HG03103 (cell line): Measurements from ENCODE around the gene MYADM.
"Not testable (repeated sequence)": the region's sequence is repeated elsewhere in the genome, so short reads cannot be mapped to it uniquely, and the experiment has no call there.

Experiments used
- ATAC-seq: cut with Tn5 transposase; IDR thresholded peaks from one replicate; pipeline ENCODE4 v1.9.1; 2021; ENCODE audit warnings: low read depth; ENCODE audit not compliant: unreplicated experiment

MYADM gene, protein sequence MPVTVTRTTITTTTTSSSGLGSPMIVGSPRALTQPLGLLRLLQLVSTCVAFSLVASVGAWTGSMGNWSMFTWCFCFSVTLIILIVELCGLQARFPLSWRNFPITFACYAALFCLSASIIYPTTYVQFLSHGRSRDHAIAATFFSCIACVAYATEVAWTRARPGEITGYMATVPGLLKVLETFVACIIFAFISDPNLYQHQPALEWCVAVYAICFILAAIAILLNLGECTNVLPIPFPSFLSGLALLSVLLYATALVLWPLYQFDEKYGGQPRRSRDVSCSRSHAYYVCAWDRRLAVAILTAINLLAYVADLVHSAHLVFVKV

DNA sequence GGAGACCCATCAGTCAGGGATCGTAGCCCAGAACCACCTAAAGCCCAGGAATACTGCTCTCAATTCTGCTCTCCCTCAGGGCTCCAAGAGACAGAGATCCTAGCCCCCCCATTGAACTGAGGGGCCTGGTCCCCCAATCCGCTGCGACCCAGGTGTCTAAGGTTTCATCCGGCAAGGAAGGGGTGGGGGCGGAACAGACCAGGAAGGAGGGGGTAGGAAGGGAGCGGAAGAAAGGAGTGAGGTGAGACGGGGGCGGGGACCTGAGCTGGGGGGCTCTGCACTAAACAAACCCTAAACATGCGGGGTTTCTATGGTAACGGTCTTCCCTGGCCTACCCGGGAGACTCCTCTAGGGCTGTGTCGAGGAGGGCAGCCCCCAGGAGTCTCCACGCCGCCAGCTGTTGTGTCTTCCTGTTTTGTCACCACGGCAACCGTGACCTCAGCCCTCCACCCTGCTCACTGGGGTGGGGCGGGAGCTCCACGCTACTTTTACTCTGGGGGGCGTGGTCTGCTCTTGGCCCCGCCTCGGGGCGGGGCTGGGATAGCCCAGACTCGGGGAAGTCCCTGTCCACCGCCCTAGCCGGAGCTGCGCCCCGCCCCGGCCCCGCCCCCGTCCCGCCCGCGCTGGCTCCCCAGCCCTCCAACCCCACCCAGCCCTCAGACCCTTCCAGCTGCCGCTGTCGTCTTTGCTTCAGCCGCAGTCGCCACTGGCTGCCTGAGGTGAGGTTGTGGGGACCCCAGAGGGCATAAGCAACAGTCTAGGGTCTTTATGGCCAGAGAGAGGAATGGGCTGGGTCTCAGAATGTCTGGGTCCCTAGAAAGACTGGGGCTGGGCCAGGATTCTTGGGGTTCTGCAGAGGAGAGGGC is at the start of gene MYADM:
Gene MYADM (plus strand): TSS at position 659 of the 866 bp plus-strand sequence. CDS start 5,647 bp downstream, outside the sequence.
- peak; percentile 52 for ATAC-seq

DNA sequence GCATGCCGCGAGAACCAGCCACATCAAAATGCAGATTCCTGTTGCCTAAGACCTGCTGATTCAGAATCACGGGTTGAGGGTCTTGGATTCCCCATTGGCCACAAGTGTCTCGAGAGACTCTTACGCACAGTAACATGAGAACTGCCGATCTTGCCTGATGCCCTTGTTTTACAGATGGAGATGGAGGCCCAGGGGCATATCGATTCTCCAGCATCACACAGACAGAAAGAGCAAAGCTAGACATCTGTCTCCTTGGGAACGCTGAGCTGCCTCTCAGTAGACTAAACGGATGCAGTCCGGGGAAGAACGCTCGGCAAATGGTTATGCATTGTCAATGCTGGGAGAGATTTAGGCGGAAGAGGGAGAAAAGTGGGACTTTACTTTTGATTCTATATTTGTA is 48.9 kb upstream of the MYADM start:
- no peak for ATAC-seq

DNA sequence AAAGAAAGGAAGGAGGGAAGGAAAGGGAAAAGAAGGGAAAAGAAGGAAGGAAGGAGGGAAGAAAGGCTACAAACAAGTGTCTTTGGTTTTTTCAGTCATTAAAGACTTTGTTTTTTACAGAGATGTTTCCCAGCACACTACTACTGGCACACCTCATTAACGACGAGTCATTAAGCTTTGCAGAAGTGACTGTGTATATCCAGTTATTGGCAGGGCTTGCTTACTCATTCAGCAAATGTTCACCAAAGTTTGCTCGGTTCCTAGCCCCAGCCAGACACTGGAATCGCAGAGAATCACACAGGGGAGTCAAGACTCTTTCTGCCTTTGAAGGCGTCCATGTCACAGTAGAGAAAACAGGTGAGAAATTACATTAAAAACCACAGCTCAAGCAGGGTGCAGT is 47.8 kb upstream of the MYADM start:
- no peak for ATAC-seq

DNA sequence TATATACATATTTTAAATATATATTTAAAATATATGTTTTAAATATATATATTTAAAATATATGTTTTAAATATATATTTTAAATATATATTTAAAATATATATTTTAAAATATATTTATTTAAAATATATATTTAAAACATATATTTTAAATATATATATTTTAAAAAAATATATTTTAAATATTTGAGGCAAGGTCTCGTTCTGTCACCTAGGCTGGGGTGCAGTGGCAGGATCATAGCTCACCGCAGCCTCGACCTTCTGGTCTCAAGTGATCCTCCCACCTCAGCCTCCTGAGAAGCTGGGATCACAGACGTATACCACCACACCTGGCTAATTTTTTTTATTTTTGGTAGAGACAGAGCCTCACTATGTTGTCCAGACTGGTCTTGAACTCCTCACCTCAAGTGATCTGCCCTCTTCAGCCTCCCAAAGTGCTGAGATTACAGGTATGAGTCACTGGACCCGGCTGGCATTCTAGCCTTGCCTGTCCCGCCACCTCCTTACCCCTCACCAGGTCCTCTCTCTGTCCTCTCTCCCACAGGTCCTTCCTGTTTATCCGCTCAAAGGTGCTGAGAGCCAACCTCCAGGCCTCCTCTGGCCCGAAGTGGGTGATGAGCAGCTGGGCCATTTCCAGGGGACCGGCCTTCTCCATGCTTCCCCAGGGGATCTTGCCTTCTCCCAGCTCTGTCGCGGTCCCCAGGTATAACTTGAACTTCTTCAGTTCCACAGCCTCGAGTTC is 44.1 kb upstream of the MYADM start:
- no peak for ATAC-seq

DNA sequence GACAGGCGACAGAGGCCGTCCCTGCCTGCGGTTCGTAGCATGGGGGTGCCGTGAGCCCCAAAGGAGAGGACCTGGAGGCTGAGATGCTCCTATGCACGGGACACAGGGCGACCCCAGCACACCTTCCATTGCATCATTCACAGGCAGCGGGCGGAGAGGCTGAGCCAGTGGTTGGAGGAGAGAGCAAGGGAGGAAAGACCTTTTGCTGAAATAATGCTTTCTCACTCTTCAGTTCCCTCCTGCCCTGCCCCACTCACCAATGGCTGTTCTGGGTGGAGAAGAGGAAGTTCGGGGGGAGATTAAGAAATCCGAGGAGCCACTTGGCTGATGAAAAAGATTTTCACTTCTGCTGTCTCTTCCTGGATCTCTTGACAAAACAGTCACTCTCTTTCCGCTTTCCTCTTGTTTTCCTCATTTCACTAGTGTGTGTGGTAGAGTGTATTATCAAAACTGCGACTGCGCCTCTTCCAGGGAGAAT is 43.5 kb upstream of the MYADM start, which contains the start of gene NLRP12:
Gene NLRP12 (minus strand): TSS at position 181 of the 478 bp plus-strand sequence. CDS start 140 bp downstream, at position 41.
- no peak for ATAC-seq

DNA sequence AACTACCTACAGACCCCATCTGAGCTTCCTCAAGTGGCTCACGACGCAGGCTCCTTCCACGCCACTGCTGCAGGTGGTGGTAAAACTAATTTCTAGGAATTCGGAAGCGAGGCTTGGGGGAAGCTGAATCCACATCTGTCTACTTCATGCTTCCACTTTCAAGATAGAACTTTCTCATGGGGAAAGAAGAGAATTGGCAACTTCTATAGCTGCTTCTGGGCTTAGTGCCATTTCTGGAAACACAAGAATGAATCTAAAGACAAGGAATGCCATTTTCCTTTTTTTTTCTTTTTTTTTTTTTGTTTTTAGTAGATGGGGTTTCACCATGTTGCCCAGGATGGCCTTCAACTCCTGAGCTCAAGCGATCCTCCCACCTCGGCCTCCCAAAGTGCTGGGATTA is 40.8 kb upstream of the MYADM start:
- no peak for ATAC-seq

DNA sequence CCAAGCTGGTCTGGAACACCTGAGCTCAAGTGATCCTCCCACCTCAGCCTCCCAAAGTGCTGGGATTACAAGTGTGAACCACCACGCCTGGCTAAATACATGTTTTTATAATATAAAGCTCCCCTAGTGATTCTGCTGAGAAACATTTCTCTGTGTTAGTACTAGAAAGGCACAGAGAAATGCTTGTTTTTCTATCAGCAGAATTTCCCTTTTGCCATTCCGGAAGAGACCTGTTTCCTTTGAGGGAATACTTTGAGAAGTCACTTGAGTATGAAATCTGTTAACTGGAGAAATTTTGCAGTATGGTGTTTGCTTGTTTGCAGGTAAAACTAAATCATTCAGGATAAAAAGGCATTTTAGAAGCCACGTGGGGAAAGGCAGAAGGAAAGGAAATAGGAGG is 39.2 kb upstream of the MYADM start:
- no peak for ATAC-seq

DNA sequence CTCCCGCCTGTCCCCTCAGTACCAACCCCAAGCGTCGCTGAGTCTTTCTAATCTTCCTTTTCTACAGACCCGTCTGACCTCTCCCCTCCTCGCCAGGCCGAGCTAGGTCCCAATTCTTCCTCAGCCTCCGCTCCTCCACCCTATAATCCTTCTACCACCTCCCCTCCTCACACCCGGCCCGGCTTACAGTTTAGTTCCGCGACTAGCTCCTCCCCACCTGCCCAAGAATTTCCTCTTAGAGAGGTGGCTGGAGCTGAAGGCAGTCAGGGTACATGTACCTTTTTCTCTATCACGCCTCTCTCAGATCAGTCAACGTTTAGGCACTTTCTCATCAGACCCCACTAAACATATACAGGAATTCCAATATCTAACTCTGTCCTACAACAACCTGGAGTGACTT is 34.8 kb upstream of the MYADM start:
- not testable (repeated sequence) for ATAC-seq

DNA sequence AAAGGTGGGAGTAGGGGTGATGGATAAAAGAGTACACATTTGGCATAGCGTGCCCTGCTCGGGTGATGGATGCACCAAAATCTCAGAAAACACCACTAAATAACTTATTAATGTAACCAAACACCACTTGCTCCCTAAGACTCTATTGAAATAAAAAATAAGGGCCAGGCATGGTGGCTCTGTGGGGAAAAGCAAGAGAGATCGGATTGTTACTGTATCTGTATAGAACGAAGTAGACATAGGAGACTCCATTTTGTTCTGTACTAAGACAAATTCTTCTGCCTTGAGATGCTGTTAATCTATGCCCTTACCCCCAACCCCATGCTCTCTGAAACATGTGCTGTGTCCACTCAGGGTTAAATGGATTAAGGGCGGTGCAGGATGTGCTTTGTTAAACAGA is 29.2 kb upstream of the MYADM start:
- ATAC-seq: not testable (repeated sequence)

DNA sequence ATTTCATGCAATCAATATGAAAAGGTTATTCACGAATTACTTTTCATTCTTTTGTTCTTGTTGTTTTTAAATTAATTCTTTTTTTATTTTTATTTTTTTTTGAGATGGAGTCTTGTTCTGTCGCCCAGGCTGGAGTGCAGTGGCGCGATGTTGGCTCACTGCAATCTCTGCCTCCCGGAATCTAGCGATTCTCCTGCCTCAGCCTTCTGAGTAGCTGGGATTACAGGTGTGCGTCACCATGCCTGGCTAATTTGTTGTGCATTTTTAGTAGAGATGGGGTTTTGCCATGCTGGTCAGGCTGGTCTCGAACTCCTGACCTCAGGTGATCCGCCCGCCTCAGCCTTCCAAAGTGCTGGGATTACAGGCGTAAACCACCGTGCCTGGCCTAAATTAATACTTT is 27.4 kb upstream of the MYADM start:
- not testable (repeated sequence) for ATAC-seq

DNA sequence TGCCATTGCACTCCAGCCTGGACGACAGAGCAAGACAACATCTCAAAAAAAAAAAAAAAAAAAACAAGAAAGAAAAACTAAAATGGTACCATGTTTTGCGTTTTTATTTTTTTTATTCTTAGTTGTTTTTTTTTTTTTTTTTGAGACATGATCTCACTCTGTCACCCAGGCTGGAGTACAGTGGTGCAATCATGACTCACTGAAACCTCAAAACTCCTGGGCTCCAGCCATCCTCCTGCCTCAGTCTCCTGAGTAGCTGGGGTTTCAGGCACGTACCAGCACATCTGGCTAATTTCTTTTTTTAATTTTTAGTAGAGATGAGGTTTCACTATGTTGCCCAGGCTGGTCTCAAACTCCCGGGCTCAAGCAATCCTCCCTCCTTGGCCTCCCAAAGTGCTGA is 26.8 kb upstream of the MYADM start:
- ATAC-seq: not testable (repeated sequence)

DNA sequence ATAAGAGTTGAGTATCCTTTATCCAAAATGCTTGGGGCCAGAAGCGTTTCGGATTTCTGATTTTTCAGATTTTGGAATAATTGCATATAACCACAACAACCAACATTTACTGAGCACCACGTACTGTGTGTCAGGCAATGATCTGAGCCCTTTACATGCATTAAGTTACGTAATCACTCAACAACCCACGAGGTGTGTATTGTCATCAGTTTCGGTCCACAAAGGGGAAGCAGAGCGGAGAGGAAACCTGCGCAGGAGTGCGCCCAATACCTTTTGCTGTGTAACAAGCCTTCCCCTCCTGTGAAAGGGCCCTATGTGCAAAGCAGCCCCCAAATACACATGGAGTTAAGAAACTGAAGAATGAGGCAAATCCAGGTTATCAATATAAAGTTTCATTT is 22.8 kb upstream of the MYADM start:
- no peak for ATAC-seq

DNA sequence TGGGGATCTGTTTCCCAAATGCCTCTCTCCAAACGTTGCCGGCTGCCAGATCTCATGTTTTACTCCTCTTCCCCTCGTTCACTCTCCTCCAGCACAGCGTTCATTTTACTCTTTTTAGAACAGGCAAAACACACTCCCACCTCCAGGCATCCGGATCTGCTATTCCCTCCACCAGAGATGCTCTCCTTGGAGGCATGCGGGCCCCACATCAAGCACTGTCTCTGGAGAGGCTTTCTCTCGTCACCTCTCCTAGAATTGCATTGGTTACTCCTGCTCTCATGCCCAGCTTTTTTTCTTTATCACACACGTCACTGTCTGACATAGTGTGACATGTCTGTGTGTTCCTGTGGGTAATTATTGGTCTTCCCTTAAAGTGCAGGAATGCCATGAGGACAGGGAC is 20.1 kb upstream of the MYADM start:
- no peak for ATAC-seq

DNA sequence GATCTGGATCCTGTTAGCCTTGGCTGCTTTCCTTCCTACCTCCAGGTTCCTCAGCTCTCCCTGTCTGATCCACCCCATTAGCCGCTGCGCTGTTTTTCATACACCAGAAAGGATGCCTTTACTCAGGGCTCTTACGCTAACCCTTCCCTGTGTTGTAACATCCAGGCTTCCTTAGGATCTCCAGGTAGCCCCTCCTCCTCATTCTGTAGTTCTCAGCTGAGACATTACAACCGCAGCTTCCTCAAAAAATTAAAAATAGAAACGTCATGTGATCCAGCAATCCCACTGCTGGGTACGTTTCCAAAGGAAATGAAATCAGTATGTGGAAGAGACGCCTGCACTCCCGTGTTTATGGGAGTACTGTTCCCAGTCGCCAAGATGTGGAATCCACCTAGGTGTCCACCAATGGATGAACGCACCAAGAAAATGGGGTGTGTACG is 18.4 kb upstream of the MYADM start:
- no peak for ATAC-seq

DNA sequence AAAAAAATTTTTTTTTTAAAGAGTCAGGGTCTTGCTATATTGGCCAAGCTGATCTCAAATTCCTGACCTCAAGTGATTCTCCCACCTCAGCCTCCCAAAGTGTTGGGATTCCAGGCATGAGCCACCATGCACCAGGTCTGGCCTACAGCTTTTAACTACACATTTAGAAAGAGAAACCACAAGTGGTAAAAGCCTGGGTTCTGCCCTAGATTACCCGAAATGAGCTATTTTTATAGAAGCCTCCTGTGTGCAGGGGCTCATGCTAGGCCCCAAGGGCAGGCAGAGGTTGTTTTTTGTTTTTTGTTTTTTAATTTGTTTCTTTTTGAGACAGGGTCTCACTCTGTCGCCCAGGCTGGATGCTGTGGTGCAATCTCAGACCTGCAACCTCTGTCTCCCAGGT is 14.0 kb upstream of the MYADM start:
- ATAC-seq: no peak

DNA sequence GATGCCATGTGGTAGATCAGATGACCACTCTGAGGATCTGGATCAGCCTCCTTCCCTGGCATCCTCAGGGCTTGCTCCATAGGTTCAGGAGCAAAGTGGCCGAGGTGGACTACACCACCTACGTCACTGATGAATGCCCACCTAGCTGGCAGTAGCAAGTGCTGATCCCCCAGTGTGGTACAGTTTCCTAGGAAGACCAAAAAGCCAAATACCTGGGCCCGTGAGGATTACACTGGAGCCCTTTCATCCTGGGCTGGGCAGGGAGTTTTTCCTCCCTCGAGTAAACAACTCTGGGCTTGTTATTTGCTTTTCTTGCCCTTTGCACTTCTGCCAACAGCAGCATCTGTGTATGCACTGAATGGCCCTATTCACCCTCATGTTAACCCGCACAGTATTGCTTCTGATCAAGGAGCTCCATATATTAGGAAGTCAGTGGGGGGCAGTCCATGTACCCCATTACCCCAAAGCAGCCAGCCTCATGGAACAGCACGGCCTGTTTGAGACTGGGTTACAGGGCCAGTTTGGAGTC is 3.3 kb upstream of the MYADM start:
- ATAC-seq: no peak

DNA sequence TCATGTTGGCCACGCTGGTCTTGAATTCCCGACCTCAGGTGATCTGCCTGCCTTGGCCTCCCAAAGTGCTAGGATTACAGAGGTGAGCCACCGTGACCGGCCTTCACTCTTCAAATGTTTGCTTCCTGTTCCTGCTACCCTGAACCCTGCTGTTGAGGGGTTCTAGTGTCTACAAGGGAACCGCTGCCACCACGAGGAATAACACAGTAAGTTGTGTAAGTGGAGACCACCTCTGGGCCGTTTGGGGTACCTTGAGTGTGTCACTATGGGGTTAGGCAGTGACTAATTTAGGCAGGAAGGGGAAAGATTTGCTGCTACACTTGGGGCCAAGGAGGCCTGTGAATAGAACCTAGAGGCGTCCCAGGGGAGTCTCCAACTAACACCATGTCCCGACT is 2.2 kb upstream of the MYADM start:
- ATAC-seq: no peak

DNA sequence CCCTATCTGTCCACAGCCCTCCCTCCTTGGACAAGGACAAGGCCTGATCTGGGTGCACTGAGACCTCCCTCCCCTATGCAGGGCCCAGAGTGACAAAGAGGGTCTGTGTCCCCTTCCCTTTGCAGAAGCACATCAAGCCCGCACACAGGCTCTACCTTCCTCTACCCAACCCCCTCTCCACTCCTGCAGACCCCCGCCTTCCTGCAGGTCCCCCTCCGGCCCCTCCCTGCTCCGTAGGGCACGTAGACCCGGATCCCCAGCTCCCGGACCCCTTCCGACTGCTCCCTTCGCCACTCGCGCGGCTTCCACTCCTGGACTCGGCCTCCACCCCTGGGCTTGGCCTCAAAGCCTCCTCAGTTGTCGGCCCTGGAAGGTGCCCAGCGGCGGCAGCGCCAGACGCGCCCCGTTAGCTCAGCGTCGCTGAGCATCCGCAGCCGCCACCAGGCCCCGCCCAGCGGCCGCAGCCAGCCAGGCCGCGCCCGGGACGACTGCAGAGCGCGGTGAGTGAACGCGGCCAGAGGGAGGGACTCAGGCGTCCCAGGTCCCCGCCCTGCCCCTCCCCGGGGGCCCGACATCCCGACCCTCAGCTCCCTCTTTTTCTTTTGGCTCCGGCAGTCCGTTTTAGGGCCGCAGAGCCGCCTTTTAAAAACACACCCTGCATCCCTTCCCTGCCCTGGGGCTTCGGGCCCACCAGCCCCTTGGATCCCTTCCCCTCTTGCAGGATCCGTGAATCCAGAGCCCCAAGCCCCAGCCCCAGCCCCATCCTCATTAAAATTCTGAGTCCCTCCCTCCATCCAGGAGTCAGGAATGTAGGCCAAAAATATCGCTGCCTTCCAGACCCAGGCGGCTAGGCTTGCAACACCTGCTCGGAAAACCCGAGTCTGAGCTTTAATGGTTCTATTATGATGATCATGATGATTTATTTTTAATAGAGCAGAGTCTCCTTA is 1.5 kb upstream of the MYADM start:
- no peak for ATAC-seq

DNA sequence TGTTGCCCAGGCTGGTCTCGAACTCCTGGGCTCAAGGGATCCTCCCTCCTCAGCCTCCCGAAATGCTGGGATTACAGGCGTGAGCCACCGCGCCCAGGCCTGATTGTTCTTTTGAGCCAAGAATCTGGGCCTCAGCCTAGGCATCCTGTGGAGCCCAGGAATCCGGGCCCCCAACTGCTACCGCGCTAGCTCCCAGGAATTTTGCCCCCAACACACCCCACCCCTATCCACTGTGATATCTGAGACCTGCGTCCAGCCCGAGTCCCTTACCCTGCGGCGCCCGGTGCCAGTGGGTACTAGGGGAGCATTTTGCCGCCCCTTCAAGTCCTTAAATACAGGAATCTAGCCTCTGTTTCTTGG is 838 bp upstream of the MYADM start:
- no peak for ATAC-seq
